ENCODE measurements around the gene CSF2RB.

The CSF2RB gene

DNA sequence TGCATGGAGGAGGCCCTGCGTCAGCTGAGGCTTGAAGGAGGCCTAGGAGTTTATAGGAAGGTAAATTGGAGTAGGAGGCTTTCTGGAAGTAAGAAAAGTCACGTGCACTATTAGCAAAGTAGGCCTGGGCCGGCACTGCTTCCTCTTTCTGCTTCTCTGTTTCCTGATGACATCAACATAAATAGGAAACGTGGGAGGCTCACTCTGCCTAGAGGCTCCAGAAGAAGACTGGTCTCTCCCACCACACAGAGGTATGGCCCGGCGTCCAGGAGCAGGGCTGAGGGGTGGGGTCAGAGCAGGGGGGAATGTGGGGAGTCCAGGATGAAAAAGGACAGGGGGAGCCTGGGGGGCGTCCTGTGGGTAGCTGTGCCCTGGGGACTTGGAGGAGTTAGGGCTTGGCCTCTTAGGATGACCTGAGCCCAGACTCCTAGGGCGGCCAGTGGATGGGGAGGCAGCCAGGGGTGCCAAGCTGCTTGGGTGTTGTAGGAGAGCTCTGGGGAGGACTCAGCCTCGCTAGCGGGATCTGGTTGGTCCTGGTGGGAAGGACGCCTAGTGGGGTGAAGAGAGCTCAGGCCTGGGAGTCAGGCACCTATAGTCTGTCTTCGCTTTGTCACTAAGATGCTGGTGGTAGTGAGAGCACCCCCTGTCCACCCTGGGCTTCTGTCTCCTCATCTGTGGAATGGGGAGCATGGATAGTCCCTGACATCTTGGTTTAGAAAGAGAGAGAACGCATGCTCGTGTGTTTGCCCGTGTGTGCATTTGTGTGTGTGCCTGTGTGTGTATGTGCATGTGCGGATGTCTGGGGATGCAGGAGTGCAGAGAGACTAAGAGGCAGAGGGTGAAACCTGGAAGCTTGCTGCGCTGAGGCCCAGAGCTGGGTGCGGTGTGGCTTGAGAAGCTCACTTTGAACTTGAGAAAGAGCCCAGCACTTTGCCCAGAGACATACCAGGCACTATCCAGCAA is at the start of gene CSF2RB:
TSS of gene CSF2RB (plus strand) at position 202 of the 963 bp plus-strand sequence. CDS start 8,580 bp downstream, outside the sequence.
- no peaks in the 10 kb centered on the region for H3K9me3 ChIP-seq
- H3K36me3 ChIP-seq (replicated peaks), result no peaks in the 10 kb centered on the region
- in situ Hi-C loops (cut with MboI; ENCODE audit: low sequenced_read_pairs), result no loop called here
- H3K4me3 ChIP-seq, result no peak within 1 kb of the TSS
- DNase-seq (ENCODE audit: low spot score in 2 of 2), result no peak
- H3K4me1 ChIP-seq, result no peaks in the 10 kb centered on the region; the same call in 1 of the 2 replicates
- H3K27me3 ChIP-seq (ENCODE audit: low read depth), result peaks cover 9% of the 10 kb centered on the region; the same call in 1 of the 2 replicates

- Histone ChIP-seq H3K36me3 (replicated peaks) (no peaks in the 10 kb centered on the region), H3K4me3 (no peak overlapping the region), H3K9me3 (no peaks in the 10 kb centered on the region), H3K27me3 (ENCODE audit: low read depth) (no peaks in the 10 kb centered on the region), H3K4me1 (no peaks in the 10 kb centered on the region)
- no peak for DNase-seq (ENCODE audit: low spot score in 2 of 2)
- in situ Hi-C loops (cut with MboI; ENCODE audit: low sequenced_read_pairs), result no loop called here
Observed at GRCh38 chr22:36863979-36864378, 49.4 kb upstream of the CSF2RB start.

DNA sequence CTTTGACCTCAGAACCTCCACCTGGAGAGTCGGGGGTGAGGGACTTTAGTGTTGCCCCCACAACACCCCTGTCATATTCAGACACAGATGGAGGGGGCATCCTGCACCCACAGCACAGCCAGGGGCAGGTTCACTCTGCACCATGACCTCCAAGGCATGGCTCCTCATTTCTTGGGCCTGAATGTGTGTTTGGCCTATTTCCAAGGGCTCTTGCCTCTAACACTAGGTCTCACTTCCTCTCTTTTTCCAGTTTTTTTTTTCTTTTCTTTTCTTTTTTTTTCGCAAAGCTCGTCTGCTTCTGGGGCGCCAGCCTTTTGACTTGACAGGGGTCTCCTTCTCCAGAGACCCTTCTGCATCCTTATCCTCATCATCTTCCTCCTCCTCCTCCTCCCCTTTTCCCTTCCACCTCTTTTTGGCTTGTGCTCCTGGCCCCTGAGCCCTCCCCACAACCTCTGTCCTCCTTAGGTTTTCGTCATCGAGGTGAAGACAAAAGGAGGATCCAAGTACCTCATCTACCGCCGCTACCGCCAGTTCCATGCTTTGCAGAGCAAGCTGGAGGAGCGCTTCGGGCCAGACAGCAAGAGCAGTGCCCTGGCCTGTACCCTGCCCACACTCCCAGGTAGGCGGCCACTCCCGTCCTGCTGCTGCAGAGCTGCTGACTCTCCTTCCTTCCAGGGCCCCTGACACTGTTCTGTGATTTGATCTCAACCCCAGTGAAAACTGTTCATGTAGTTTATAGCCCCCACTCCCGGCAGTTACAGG is 48.8 kb upstream of the CSF2RB start:
- Histone ChIP-seq H3K4me1 (no peaks in the 10 kb centered on the region), H3K4me3 (no peak overlapping the region), H3K9me3 (no peaks in the 10 kb centered on the region), H3K36me3 (replicated peaks) (no peaks in the 10 kb centered on the region), H3K27me3 (ENCODE audit: low read depth) (no peaks in the 10 kb centered on the region)
- DNase-seq (ENCODE audit: low spot score in 2 of 2), result no peak
- in situ Hi-C loops (cut with MboI; ENCODE audit: low sequenced_read_pairs), result no loop called here

GRCh38 chr22:36865346-36865745 is 48.1 kb upstream of the CSF2RB start:
- H3K27me3 ChIP-seq (ENCODE audit: low read depth), result no peaks in the 10 kb centered on the region
- in situ Hi-C loops (cut with MboI; ENCODE audit: low sequenced_read_pairs), result no loop called here

DNA sequence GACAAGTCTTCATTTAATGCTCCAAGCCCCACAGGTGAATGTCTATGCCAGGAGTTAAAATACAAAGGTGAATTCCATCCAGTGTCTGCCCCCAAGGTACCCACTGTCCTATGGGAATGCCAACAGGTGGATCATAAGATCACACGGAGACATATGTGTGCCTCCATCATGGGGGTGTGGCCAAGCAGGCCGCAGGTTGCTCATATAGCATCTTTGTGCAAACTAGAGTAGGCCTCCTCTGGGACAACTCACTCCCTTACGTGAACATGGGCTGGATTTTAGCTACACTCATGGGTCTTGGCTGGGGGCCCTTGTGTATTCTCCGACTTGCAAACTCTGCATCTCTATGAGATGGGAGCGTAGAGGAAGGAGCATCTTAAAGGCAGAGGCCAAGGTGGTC is 45.7 kb upstream of the CSF2RB start:
- no peaks in the 10 kb centered on the region for H3K4me1 ChIP-seq
- H3K4me3 ChIP-seq, result no peak overlapping the region
- H3K36me3 ChIP-seq (replicated peaks), result no peaks in the 10 kb centered on the region
- no peaks in the 10 kb centered on the region for H3K27me3 ChIP-seq (ENCODE audit: low read depth)
- no peaks in the 10 kb centered on the region for H3K9me3 ChIP-seq
- in situ Hi-C loops (cut with MboI; ENCODE audit: low sequenced_read_pairs), result no loop called here
- no peak for DNase-seq (ENCODE audit: low spot score in 2 of 2)

More at GRCh38 chr22:36865346-36865745, 48.1 kb upstream of the CSF2RB start:
- H3K36me3 ChIP-seq (replicated peaks), result no peaks in the 10 kb centered on the region
- DNase-seq (ENCODE audit: low spot score in 2 of 2), result no peak
- H3K9me3 ChIP-seq, result no peaks in the 10 kb centered on the region
- H3K4me3 ChIP-seq, result no peak overlapping the region
- no peaks in the 10 kb centered on the region for H3K4me1 ChIP-seq

GRCh38 chr22:36868546-36869181 is 44.8 kb upstream of the CSF2RB start:
- in situ Hi-C loops (cut with MboI; ENCODE audit: low sequenced_read_pairs), result no loop called here
- Histone ChIP-seq H3K36me3 (replicated peaks) (no peaks in the 10 kb centered on the region), H3K27me3 (ENCODE audit: low read depth) (no peaks in the 10 kb centered on the region), H3K9me3 (no peaks in the 10 kb centered on the region), H3K4me3 (no peak overlapping the region), H3K4me1 (no peaks in the 10 kb centered on the region)
- DNase-seq (ENCODE audit: low spot score in 2 of 2), result no peak

DNA sequence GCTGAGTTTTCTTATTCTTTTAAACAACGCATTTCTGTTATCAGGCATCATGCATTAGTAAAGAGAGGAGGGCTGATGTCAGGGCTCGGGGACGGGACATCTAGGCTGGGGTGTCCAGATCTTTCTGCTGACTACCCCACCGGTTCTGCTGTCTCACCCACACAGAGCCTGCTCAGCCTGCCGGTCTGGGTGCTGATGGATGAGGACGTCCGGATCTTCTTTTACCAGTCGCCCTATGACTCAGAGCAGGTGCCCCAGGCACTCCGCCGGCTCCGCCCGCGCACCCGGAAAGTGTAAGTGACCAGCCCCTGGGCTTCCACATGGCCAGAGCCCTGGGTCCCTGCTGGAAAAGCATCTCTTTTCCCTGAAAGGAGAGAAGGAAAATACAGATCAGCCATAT is 43.2 kb upstream of the CSF2RB start:
- in situ Hi-C loops (cut with MboI; ENCODE audit: low sequenced_read_pairs), result no loop called here
- H3K9me3 ChIP-seq, result no peaks in the 10 kb centered on the region
- no peak for DNase-seq (ENCODE audit: low spot score in 2 of 2)

GRCh38 chr22:36871669-36872081 is 41.8 kb upstream of the CSF2RB start:
- Histone ChIP-seq H3K4me3 (no peak overlapping the region), H3K4me1 (no peaks in the 10 kb centered on the region), H3K27me3 (ENCODE audit: low read depth) (no peaks in the 10 kb centered on the region), H3K9me3 (no peaks in the 10 kb centered on the region), H3K36me3 (replicated peaks) (no peaks in the 10 kb centered on the region)
- DNase-seq (ENCODE audit: low spot score in 2 of 2), result no peak
- in situ Hi-C loops (cut with MboI; ENCODE audit: low sequenced_read_pairs), result no loop called here

More for the DNA sequence above, 43.2 kb upstream of the CSF2RB start:
- Histone ChIP-seq H3K4me3 (no peak overlapping the region), H3K36me3 (replicated peaks) (no peaks in the 10 kb centered on the region), H3K4me1 (no peaks in the 10 kb centered on the region), H3K27me3 (ENCODE audit: low read depth) (no peaks in the 10 kb centered on the region)

DNA sequence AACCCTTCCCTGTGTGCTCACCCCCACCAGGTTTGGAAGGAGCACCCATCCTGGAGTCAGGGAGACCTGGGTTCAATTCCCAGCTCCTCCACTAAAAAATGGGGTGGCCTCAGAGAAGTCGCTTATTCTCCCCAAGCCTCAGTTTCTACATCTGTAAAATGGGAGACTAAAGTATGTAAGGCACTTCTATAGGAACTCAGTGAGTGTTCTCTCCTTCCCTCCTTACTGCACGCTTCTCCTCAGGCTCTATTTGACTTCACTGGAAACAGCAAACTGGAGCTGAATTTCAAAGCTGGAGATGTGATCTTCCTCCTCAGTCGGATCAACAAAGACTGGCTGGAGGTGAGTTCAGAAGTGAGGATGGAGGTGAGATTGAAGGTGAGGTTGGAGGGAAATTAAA is 41.3 kb upstream of the CSF2RB start:
- DNase-seq (ENCODE audit: low spot score in 2 of 2), result no peak
- Histone ChIP-seq H3K4me3 (no peak overlapping the region), H3K36me3 (replicated peaks) (no peaks in the 10 kb centered on the region), H3K4me1 (no peaks in the 10 kb centered on the region), H3K9me3 (no peaks in the 10 kb centered on the region), H3K27me3 (ENCODE audit: low read depth) (no peaks in the 10 kb centered on the region)
- in situ Hi-C loops (cut with MboI; ENCODE audit: low sequenced_read_pairs), result no loop called here

DNA sequence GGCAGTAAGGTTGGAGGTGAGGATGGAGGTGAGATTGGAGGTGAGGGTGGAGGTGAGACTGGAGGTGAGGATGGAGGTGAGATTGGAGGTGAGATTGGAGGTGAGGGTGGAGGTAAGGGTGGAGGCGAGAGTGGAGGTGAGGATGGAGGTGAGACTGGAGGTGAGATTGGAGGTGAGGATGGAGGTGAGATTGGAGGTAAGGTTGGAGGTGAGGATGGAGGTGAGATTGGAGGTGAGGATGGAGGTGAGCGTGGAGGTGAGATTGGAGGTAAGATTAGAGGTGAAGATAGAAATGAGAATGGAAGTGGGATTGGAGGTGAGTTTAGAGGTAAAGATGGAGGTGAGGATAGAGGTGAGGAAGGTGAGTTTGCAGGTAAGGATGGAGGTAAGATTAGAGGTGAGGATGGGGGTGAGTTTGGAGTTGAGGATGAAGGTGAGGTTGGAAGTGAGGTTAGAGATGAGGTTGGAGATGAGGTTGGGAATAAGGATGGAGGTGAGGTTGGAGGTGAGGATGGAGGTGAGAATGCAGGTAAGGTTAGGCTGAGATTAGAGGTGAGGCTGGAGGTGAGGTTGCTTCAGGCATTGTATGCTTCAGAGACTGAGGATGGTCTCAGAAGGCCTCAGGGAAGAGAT is 40.4 kb upstream of the CSF2RB start:
- no peak for DNase-seq (ENCODE audit: low spot score in 2 of 2)
- Histone ChIP-seq H3K4me1 (no peaks in the 10 kb centered on the region), H3K4me3 (no peak overlapping the region), H3K9me3 (no peaks in the 10 kb centered on the region), H3K27me3 (ENCODE audit: low read depth) (no peaks in the 10 kb centered on the region), H3K36me3 (replicated peaks) (no peaks in the 10 kb centered on the region)
- in situ Hi-C loops (cut with MboI; ENCODE audit: low sequenced_read_pairs), result no loop called here

- Histone ChIP-seq H3K27me3 (ENCODE audit: low read depth) (0 out of 2 replicates have a peak, but pooled peaks cover 2% of the 10 kb centered on the region), H3K9me3 (no peaks in the 10 kb centered on the region), H3K36me3 (replicated peaks) (no peaks in the 10 kb centered on the region), H3K4me3 (no peak overlapping the region), H3K4me1 (no peaks in the 10 kb centered on the region)
- DNase-seq (ENCODE audit: low spot score in 2 of 2), result peak; percentile 19 to 25
- in situ Hi-C loops (cut with MboI; ENCODE audit: low sequenced_read_pairs), result no loop called here
Observed at GRCh38 chr22:36873614-36874308, 39.7 kb upstream of the CSF2RB start.

- Histone ChIP-seq H3K27me3 (ENCODE audit: low read depth) (0 out of 2 replicates have a peak, but pooled peaks cover 2% of the 10 kb centered on the region), H3K9me3 (no peaks in the 10 kb centered on the region), H3K4me1 (no peaks in the 10 kb centered on the region), H3K36me3 (replicated peaks) (no peaks in the 10 kb centered on the region), H3K4me3 (no peak overlapping the region)
- in situ Hi-C loops (cut with MboI; ENCODE audit: low sequenced_read_pairs), result no loop called here
- DNase-seq (ENCODE audit: low spot score in 2 of 2), result no peak
Observed at GRCh38 chr22:36874309-36874696, 39.1 kb upstream of the CSF2RB start.

GRCh38 chr22:36874736-36875135 is 38.7 kb upstream of the CSF2RB start:
- Histone ChIP-seq H3K36me3 (replicated peaks) (no peaks in the 10 kb centered on the region), H3K4me3 (no peak overlapping the region), H3K4me1 (no peaks in the 10 kb centered on the region), H3K9me3 (no peaks in the 10 kb centered on the region), H3K27me3 (ENCODE audit: low read depth) (0 out of 2 replicates have a peak, but pooled peaks cover 2% of the 10 kb centered on the region)
- in situ Hi-C loops (cut with MboI; ENCODE audit: low sequenced_read_pairs), result no loop called here
- DNase-seq (ENCODE audit: low spot score in 2 of 2), result no peak
